Measurements from ENCODE around the gene CYP2A7. TPM values are rescaled to one million over a fixed set of nuclear protein-coding genes. Genes with fewer than 3 reads are reported as not detected.

Gene CYP2A7
- total and polyA plus RNA-seq, 9 of the 15 experiments (the other 6 are each of a cell fraction or from before 2014, with no cell fraction given), result 0.22 TPM; not detected in 8

DNA sequence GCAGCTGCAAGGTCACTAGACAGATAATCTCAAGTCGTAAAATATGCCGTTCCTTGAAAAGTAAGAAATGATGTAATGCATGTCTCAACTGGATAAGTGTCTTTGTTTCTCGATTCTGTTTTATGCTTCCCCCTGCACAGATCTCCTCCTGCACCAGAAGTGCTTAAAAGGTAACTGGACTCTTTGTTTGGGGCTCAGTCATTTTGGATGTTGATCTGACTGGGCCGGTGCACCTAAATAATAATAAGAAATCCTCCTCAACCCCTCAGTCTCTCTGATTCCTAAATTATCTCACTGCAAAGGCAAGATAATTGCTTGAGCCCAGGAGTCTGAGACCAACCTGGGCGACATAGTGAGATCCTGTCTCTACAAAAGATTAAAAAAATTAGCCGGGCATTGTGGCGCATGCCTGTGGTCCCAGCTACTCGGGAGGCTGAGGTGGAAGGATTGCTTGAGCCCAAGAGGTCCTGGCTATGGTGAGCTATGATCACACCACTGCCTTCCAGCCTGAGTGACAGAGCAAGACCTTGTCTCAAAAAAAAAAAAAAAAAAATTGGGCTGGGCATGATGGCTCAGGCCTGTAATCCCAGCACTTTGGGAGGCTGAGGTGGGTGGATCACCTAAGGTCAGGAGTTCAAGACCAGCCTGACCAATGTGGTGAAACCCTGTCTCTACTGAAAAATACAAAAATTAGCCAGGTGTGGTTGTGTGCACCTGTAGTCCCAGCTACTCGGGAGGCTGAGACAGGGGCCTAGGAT, 17.1 kb downstream of the CYP2A7 start (continued):
- TF ChIP-seq, protein P1, sequence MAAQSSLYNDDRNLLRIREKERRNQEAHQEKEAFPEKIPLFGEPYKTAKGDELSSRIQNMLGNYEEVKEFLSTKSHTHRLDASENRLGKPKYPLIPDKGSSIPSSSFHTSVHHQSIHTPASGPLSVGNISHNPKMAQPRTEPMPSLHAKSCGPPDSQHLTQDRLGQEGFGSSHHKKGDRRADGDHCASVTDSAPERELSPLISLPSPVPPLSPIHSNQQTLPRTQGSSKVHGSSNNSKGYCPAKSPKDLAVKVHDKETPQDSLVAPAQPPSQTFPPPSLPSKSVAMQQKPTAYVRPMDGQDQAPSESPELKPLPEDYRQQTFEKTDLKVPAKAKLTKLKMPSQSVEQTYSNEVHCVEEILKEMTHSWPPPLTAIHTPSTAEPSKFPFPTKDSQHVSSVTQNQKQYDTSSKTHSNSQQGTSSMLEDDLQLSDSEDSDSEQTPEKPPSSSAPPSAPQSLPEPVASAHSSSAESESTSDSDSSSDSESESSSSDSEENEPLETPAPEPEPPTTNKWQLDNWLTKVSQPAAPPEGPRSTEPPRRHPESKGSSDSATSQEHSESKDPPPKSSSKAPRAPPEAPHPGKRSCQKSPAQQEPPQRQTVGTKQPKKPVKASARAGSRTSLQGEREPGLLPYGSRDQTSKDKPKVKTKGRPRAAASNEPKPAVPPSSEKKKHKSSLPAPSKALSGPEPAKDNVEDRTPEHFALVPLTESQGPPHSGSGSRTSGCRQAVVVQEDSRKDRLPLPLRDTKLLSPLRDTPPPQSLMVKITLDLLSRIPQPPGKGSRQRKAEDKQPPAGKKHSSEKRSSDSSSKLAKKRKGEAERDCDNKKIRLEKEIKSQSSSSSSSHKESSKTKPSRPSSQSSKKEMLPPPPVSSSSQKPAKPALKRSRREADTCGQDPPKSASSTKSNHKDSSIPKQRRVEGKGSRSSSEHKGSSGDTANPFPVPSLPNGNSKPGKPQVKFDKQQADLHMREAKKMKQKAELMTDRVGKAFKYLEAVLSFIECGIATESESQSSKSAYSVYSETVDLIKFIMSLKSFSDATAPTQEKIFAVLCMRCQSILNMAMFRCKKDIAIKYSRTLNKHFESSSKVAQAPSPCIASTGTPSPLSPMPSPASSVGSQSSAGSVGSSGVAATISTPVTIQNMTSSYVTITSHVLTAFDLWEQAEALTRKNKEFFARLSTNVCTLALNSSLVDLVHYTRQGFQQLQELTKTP (IDR thresholded peaks at IDR 0.05; ENCODE audit: low read depth in 1 of 2, partially characterized antibody in 2 of 2), result peak in 1 of 2 experiments; percentile 78
- TF ChIP-seq FOXK2 (conservative IDR thresholded peaks at IDR 0.05 in 1 of 2, IDR thresholded peaks at IDR 0.05 in 1 of 2; ENCODE audit: low read depth in 2 of 2) (peak; percentile 48 to 75; a peak in 2 of 4 replicates), BCOR (IDR thresholded peaks at IDR 0.05) (peak; percentile 53), KDM1A (IDR thresholded peaks at IDR 0.05) (peak in 1 of 2 experiments; percentile 17; a peak in 2 of 4 replicates), CEBPG (CRISPR knock-in tag; IDR thresholded peaks at IDR 0.05) (peak; percentile 35; the same call in 1 of the 2 replicates), CEBPG (tag; conservative IDR thresholded peaks at IDR 0.05 in 1 of 2, IDR thresholded peaks at IDR 0.05 in 1 of 2) (peak; percentile 63 to 74; a peak in 3 of 4 replicates)
- TF ChIP-seq, protein P2, sequence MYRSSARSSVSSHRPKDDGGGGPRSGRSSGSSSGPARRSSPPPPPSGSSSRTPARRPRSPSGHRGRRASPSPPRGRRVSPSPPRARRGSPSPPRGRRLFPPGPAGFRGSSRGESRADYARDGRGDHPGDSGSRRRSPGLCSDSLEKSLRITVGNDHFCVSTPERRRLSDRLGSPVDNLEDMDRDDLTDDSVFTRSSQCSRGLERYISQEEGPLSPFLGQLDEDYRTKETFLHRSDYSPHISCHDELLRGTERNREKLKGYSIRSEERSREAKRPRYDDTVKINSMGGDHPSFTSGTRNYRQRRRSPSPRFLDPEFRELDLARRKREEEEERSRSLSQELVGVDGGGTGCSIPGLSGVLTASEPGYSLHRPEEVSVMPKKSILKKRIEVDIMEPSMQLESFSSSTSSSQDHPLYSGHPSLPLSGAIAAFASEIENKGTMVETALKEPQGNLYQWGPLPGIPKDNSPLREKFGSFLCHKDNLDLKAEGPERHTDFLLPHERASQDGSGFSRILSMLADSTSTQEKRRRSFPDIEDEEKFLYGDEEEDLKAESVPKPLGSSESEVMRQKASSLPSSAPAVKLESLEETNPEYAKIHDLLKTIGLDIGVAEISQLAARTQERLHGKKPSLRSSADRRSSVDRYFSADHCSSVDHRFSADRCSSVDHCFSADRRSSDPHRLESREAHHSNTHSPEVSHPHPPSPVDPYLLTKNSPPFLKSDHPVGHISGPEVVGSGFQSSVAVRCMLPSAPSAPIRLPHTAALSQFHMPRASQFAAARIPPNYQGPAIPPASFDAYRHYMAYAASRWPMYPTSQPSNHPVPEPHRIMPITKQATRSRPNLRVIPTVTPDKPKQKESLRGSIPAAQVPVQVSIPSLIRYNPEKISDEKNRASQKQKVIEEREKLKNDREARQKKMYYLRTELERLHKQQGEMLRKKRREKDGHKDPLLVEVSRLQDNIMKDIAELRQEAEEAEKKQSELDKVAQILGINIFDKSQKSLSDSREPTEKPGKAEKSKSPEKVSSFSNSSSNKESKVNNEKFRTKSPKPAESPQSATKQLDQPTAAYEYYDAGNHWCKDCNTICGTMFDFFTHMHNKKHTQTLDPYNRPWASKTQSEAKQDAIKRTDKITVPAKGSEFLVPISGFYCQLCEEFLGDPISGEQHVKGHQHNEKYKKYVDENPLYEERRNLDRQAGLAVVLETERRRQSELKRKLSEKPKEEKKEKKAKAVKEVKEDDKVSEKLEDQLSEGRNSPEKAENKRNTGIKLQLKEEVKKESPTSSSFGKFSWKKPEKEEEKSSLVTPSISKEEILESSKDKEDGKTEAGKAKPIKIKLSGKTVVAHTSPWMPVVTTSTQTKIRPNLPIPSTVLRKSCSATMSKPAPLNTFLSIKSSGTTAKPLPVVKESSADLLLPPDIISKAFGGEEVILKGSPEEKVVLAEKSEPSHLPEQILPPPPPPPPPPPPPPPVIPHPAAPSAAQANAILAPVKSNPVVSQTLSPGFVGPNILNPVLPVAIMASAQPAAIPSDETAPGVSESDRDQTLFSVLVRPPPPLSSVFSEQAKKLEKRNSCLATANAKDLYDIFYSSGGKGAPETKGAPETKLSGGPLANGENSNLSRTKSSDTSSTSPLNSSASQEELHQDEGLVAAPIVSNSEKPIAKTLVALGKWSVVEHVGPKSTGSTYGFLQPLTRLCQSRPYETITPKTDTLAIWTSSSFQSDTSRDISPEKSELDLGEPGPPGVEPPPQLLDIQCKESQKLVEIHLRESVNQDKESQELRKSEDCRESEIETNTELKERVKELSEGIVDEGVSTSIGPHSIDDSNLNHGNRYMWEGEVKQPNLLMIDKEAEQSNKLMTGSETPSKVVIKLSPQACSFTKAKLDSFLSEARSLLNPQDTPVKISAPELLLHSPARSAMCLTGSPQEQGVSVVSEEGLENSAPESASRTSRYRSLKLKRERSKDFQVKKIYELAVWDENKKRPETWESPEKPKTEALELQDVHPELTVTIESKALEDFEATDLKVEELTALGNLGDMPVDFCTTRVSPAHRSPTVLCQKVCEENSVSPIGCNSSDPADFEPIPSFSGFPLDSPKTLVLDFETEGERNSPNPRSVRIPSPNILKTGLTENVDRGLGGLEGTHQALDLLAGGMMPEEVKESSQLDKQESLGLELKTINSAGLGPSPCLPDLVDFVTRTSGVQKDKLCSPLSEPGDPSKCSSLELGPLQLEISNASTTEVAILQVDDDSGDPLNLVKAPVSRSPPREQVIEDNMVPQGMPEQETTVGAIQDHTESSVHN (IDR thresholded peaks at IDR 0.05; ENCODE audit: borderline replicate concordance in 1 of 2, low read depth in 1 of 2), result peak in 1 of 2 experiments; percentile 72; a peak in 1 of 4 replicates
